Prostate gland (tissue), 2 donors: ENCODE results near the gene KAZALD1. TPM values are rescaled to one million over a fixed set of nuclear protein-coding genes. Genes with fewer than 3 reads are reported as not detected.
A peak's percentile ranks its signal among the peaks of the same experiment; 100 is the strongest.

ENCODE experiments used
- DNase-seq: peaks from one replicate; pipeline ENCODE4 v3.0.0-alpha.2; 2019; ENCODE audit warnings: low spot score
- H3K27ac ChIP-seq, 2 donors: fragments of 200-600 bp; sonication (generic); 2 replicates each; pipeline ENCODE4 v1.5.1; 2017 to 2019
- H3K27me3 ChIP-seq: fragments of 200-600 bp; sonication (generic); replicated peaks from 2 replicates; pipeline ENCODE4 v1.5.1; 2019; ENCODE audit not compliant: insufficient read depth
- H3K36me3 ChIP-seq, 2 donors: fragments of 200-600 bp; sonication (generic); 1 replicate in 1 of 2; 2 replicates in 1 of 2; pipeline versions ENCODE4 v1.5.1 to v1.8.1; 2017 to 2019
- H3K4me1 ChIP-seq: fragments of 200-600 bp; sonication (generic); replicated peaks from 2 replicates; pipeline ENCODE4 v1.5.1; 2019
- H3K4me3 ChIP-seq, 2 donors: fragments of 200-600 bp; sonication (generic); 2 replicates each; pipeline ENCODE4 v1.5.1; 2017 to 2019
- H3K9me3 ChIP-seq: fragments of 200-600 bp; sonication (generic); 2 replicates; pipeline ENCODE4 v1.5.1; 2017
- CTCF ChIP-seq, 4 experiments: fragments of 200-600 bp in 2 of 4; fragments of 450-650 bp in 2 of 4; sonication (generic) in 2 of 4; IDR thresholded peaks; 1 replicate in 3 of 4; 2 replicates in 1 of 4; pipeline ENCODE4 v1.5.1; 2016 to 2019; ENCODE audit warnings: antibody characterized with exemption in 4 of 4, mild to moderate bottlenecking in 2 of 4, moderate library complexity in 2 of 4
- POLR2A ChIP-seq: fragments of 450-650 bp; IDR thresholded peaks from one replicate; pipeline ENCODE4 v1.6.1; 2016; ENCODE audit warnings: antibody characterized with exemption, mild to moderate bottlenecking
- POLR2AphosphoS5 ChIP-seq: sonication (generic); formaldehyde crosslinking; IDR thresholded peaks from one replicate; pipeline ENCODE4 v1.6.1; 2017; ENCODE audit warnings: antibody characterized with exemption
- WGBS: methylation state at CpG from one replicate; pipeline ENCODE4 v1.1.5; 2018; 5-methylcytosine and 5-hydroxymethylcytosine counted together
- intact Hi-C: fragments of 100-400 bp; cut with DNase I; formaldehyde crosslinking; loops from one replicate; pipeline ENCODE4 v1.14.2; 2022
- total RNA-seq, 2 donors: library from RNA; depleted of rRNA; stranded (reverse); fragments of >200 nt; gene quantifications; one replicate each; pipeline ENCODE4 v1.1.0, GENCODE V29; 2016

Gene KAZALD1
- total RNA-seq, 2 donors from 2014 or later: 9.8 to 24.4 TPM

- WGBS: 24% methylated on average over 45 of the region's 45 CpGs
- Histone ChIP-seq H3K27ac (no peak overlapping the region), H3K9me3 (no peaks in the 10 kb centered on the region), H3K4me3 (no peak overlapping the region), H3K36me3 (no peaks in the 10 kb centered on the region), H3K4me1 (no peaks in the 10 kb centered on the region), H3K27me3 (no peaks in the 10 kb centered on the region)
- DNase-seq: peak; percentile 63
- TF ChIP-seq POLR2AphosphoS5: no peak
- peak; percentile 24 to 75 (median 45) for TF ChIP-seq CTCF (IDR thresholded peaks at IDR 0.05)
- intact Hi-C loops: loop anchor here (10.0 kb wide), 1 partner anchor 454 kb away; no protein-coding TSS in a partner anchor
Observed at GRCh38 chr10:101018600-101019439, 43.0 kb upstream of the KAZALD1 start.

- Histone ChIP-seq H3K4me1 (no peaks in the 10 kb centered on the region), H3K4me3 (no peak overlapping the region), H3K9me3 (no peaks in the 10 kb centered on the region), H3K36me3 (no peaks in the 10 kb centered on the region), H3K27ac (no peak overlapping the region), H3K27me3 (no peaks in the 10 kb centered on the region)
- no peak for DNase-seq
- WGBS: 70% methylated on average over 2 of the region's 2 CpGs
- TF ChIP-seq CTCF (IDR thresholded peaks at IDR 0.05): no peak
- intact Hi-C loops: loop anchor here (10.0 kb wide), 1 partner anchor 455 kb away; no protein-coding TSS in a partner anchor
Observed at GRCh38 chr10:101019440-101019703, 42.4 kb upstream of the KAZALD1 start.

GRCh38 chr10:101020427-101021075 lies 41.2 kb upstream of the KAZALD1 start:
- Histone ChIP-seq H3K4me3 (no peak overlapping the region), H3K9me3 (no peaks in the 10 kb centered on the region), H3K4me1 (no peaks in the 10 kb centered on the region), H3K36me3 (no peaks in the 10 kb centered on the region), H3K27ac (no peak overlapping the region), H3K27me3 (no peaks in the 10 kb centered on the region)
- TF ChIP-seq POLR2A (no peak), CTCF (IDR thresholded peaks at IDR 0.05) (no peak), POLR2AphosphoS5 (no peak)
- no peak for DNase-seq
- 81% methylated on average over 10 of the region's 10 CpGs for WGBS
- intact Hi-C loops: no loop called here

GRCh38 chr10:101021239-101021638 lies 40.5 kb upstream of the KAZALD1 start:
- H3K9me3 ChIP-seq: no peaks in the 10 kb centered on the region
- H3K4me3 ChIP-seq: no peak overlapping the region
- no peak overlapping the region for H3K27ac ChIP-seq
- H3K36me3 ChIP-seq: no peaks in the 10 kb centered on the region
- H3K4me1 ChIP-seq: no peaks in the 10 kb centered on the region
- H3K27me3 ChIP-seq: no peaks in the 10 kb centered on the region
- intact Hi-C loops: no loop called here
- WGBS: 79% methylated on average over 4 of the region's 4 CpGs
- no peak for TF ChIP-seq POLR2A
- TF ChIP-seq CTCF (IDR thresholded peaks at IDR 0.05): no peak
- no peak for TF ChIP-seq POLR2AphosphoS5
- DNase-seq: no peak
